Panc1 (cell line): ENCODE measurements around the gene FAM24B. TPM values are rescaled to one million over a fixed set of nuclear protein-coding genes. Genes with fewer than 3 reads are reported as not detected.

Source experiments
- ATAC-seq: fragments of 200-7000 bp; cut with Tn5 transposase; 2 replicates; pipeline ENCODE4 v1.9.1; 2020; ENCODE audit warnings: mild to moderate bottlenecking, moderate library complexity
- BruUV-seq: library from RNA; stranded (reverse); fragments of 400-500 nt; replicated peaks from 2 replicates; lab custom pipeline; 2021; lab: Mats Ljungman, UMichigan
- CTCF ChIA-PET: fragments of 300-600 bp; sonication (Branson Sonifier 250); formaldehyde crosslinking; loops from one replicate; lab custom pipeline; 2022; ENCODE audit warnings: antibody characterized with exemption; lab: Charles Lee
- POLR2A ChIA-PET: fragments of 300-600 bp; sonication (Branson Sonifier 250); formaldehyde crosslinking; loops from one replicate; lab custom pipeline; 2022; ENCODE audit warnings: antibody characterized with exemption; lab: Charles Lee
- DNase-seq: peaks from one replicate; pipeline ENCODE4 v3.0.0-alpha.2; 2010; ENCODE audit warnings: low read depth, low spot score
- H3K27ac ChIP-seq: 2 replicates; pipeline ENCODE4 v1.5.1; 2011; ENCODE audit warnings: mild to moderate bottlenecking, low read length, inconsistent platforms
- H3K27me3 ChIP-seq: fragments of 200-500 bp; sonication (Bioruptor generic); 2 replicates; pipeline ENCODE4 v1.6.0; 2014; ENCODE audit warnings: low read length, inconsistent platforms; ENCODE audit not compliant: control insufficient read depth, insufficient read depth
- H3K36me3 ChIP-seq: fragments of 200-500 bp; sonication (Bioruptor generic); 2 replicates; pipeline ENCODE4 v1.5.1; 2014; ENCODE audit warnings: inconsistent platforms, mild to moderate bottlenecking, low read length, moderate library complexity; ENCODE audit not compliant: control insufficient read depth, insufficient read depth
- H3K4me1 ChIP-seq: 2 replicates; pipeline ENCODE4 v1.5.1; 2011; ENCODE audit warnings: inconsistent platforms, mild to moderate bottlenecking, low read length, moderate library complexity; ENCODE audit not compliant: control insufficient read depth, insufficient read depth
- H3K4me3 ChIP-seq, 2 experiments: 2 replicates each; pipeline ENCODE4 v1.5.1; 2011 to 2012; ENCODE audit warnings: low read depth in 2 of 2, low read length in 2 of 2, mild to moderate bottlenecking in 2 of 2, inconsistent platforms in 1 of 2, moderate library complexity in 1 of 2
- H3K9me3 ChIP-seq: fragments of 200-500 bp; sonication (Bioruptor generic); 2 replicates; pipeline ENCODE4 v1.5.1; 2014; ENCODE audit warnings: low read depth, mild to moderate bottlenecking, inconsistent platforms, low read length, moderate library complexity; ENCODE audit not compliant: control insufficient read depth, insufficient read depth
- CTCF ChIP-seq: fragments of 450-650 bp; IDR thresholded peaks from 2 replicates; pipeline ENCODE4 v1.5.1; 2017; ENCODE audit warnings: mild to moderate bottlenecking
- REST ChIP-seq, 2 experiments: IDR thresholded peaks; 2 replicates each; pipeline ENCODE4 v1.6.1; 2011 to 2012; ENCODE audit warnings: low read depth in 2 of 2, control low read depth in 1 of 2, low read length in 1 of 2, mild to moderate bottlenecking in 1 of 2, moderate library complexity in 1 of 2; ENCODE audit not compliant: insufficient read depth in 1 of 2
- SIN3A ChIP-seq: IDR thresholded peaks from 2 replicates; pipeline ENCODE4 v1.6.1; 2012; ENCODE audit warnings: low read depth, mild to moderate bottlenecking, low read length, moderate library complexity, borderline replicate concordance; ENCODE audit not compliant: insufficient read depth
- in situ Hi-C: cut with HindIII; loops from 2 replicates; pipeline ENCODE4 v1.10.0; 2016; ENCODE audit warnings: low sequenced_read_pairs, low pct_unique_long_range_greater_than_20kb
- intact Hi-C: fragments of 100-400 bp; cut with micrococcal nuclease; formaldehyde crosslinking; loops from one replicate; pipeline ENCODE4 v1.10.0; 2022; ENCODE audit not compliant: unreplicated experiment
- total RNA-seq: library from RNA; stranded (reverse); gene quantifications from one replicate; pipeline ENCODE4 v1.2.1, GENCODE V29; 2021; ENCODE audit not compliant: unreplicated experiment

Gene FAM24B
- total RNA-seq, 1 experiment from 2014 or later = 21.3 TPM

- Histone ChIP-seq H3K36me3 (peaks cover 8% of the 10 kb centered on the region; the same call in 1 of the 2 replicates), H3K27me3 (no peaks in the 10 kb centered on the region), H3K4me1 (peaks cover 45% of the 10 kb centered on the region), H3K9me3 (no peaks in the 10 kb centered on the region), H3K27ac (peak overlapping the region; percentile 26; the same call in 1 of the 2 replicates), H3K4me3 (no peak overlapping the region)
- in situ Hi-C loops = no loop called here
- ChIA-PET CTCF (no interaction called here), POLR2A (interaction anchor here (0.6 kb wide), 1 partner anchor 340 kb away, joined by 3 read pairs; no protein-coding TSS in a partner anchor)
- TF ChIP-seq REST (IDR thresholded peaks at IDR 0.05; ENCODE audit: insufficient read depth in 1 of 2, low read depth in 2 of 2, low read length in 1 of 2) (no peak), SIN3A (no peak)
- BruUV-seq = TSS peak; percentile 11
- ATAC-seq = no peak
- no peak for DNase-seq
- intact Hi-C loops = no loop called here
Observed at GRCh38 chr10:122850705-122851640, 28.4 kb downstream of the FAM24B start.

- H3K36me3 ChIP-seq = peaks cover 8% of the 10 kb centered on the region; the same call in 1 of the 2 replicates
- in situ Hi-C loops (no loop called here), intact Hi-C loops (no loop called here)
- no TSS peak for BruUV-seq
- DNase-seq (no peak), ATAC-seq (peak; percentile 57)
- no peaks in the 10 kb centered on the region for H3K27me3 ChIP-seq
- H3K9me3 ChIP-seq = no peaks in the 10 kb centered on the region
- CTCF ChIA-PET = no interaction called here
- H3K4me1 ChIP-seq = peaks cover 36% of the 10 kb centered on the region
- POLR2A ChIA-PET = no interaction called here
- TF ChIP-seq CTCF = no peak
- 0 out of 4 replicates have a peak, but pooled peaks have one; percentile 19 to 27 for TF ChIP-seq REST (IDR thresholded peaks at IDR 0.05; ENCODE audit: insufficient read depth in 1 of 2, low read depth in 2 of 2, low read length in 1 of 2)
- H3K4me3 ChIP-seq = no peak overlapping the region
- peak overlapping the region; percentile 26; the same call in 1 of the 2 replicates for H3K27ac ChIP-seq
Observed at GRCh38 chr10:122849900-122850605, 29.3 kb downstream of the FAM24B start.
